AG04449 (cell line): Measurements from ENCODE around the gene COA4.

Experiments
- CTCF ChIA-PET: fragments of 350-600 bp; formaldehyde crosslinking; extraction: SDS; loops from one replicate; lab custom pipeline; 2021; ENCODE audit warnings: antibody characterized with exemption; lab: Yijun Ruan, JAX
- POLR2A ChIA-PET: fragments of 400-600, 350-600 bp; formaldehyde crosslinking; extraction: SDS; loops from one replicate; lab custom pipeline; 2020; ENCODE audit warnings: antibody characterized with exemption, inconsistent platforms; lab: Yijun Ruan, JAX
- DNase-seq: peaks from one replicate; pipeline ENCODE4 v3.0.0-alpha.2; 2010; ENCODE audit warnings: low read depth, low spot score
- H3K4me3 ChIP-seq: 2 replicates; pipeline ENCODE4 v1.5.1; 2011; ENCODE audit warnings: low read depth, mild to moderate bottlenecking, control low read depth, low read length
- CTCF ChIP-seq: IDR thresholded peaks from one replicate; pipeline ENCODE4 v1.5.1; 2011; ENCODE audit warnings: mild to moderate bottlenecking, moderate library complexity, low read length, control low read depth, inconsistent platforms; ENCODE audit not compliant: insufficient read depth; ENCODE audit errors: missing control alignments

The COA4 gene

GRCh38 chr11:73838443-73839122 is 38.1 kb downstream of the COA4 start:
- ChIA-PET CTCF (no interaction called here), POLR2A (interaction anchor here (1.1 kb wide), 1 partner anchor 28 kb away, joined by 4 read pairs; no protein-coding TSS in a partner anchor)
- no peak overlapping the region for H3K4me3 ChIP-seq
- TF ChIP-seq CTCF = no peak
- no peak for DNase-seq

- DNase-seq = no peak
- CTCF ChIA-PET = interaction anchor here (1.3 kb wide), 1 partner anchor 132 kb away, joined by 3 read pairs; no protein-coding TSS in a partner anchor
- POLR2A ChIA-PET = no interaction called here
- H3K4me3 ChIP-seq = no peak overlapping the region
- TF ChIP-seq CTCF = no peak
Observed at GRCh38 chr11:73833067-73833466, 43.6 kb downstream of the COA4 start.

- no peak for TF ChIP-seq CTCF
- DNase-seq = no peak
- ChIA-PET CTCF (interaction anchor here (1.2 kb wide), 1 partner anchor 101 kb away, joined by 3 read pairs; no protein-coding TSS in a partner anchor), POLR2A (no interaction called here)
- H3K4me3 ChIP-seq = no peak overlapping the region
Observed at GRCh38 chr11:73830261-73830660, 46.4 kb downstream of the COA4 start.
